HG03354 (cell line): ENCODE results near the gene PEAK1.

Experiments used
- ATAC-seq: cut with Tn5 transposase; IDR thresholded peaks from one replicate; pipeline ENCODE4 v1.9.1; 2021; ENCODE audit warnings: mild to moderate bottlenecking; ENCODE audit not compliant: unreplicated experiment, poor library complexity, severe bottlenecking

PEAK1 gene

GRCh38 chr15:77255385-77255784 lies 164.5 kb downstream of the PEAK1 start:
- no peak for ATAC-seq

GRCh38 chr15:77251662-77252061 lies 168.2 kb downstream of the PEAK1 start:
- ATAC-seq = no peak

GRCh38 chr15:77247116-77247515 lies 172.8 kb downstream of the PEAK1 start:
- ATAC-seq = no peak

GRCh38 chr15:77243716-77244401 lies 176.0 kb downstream of the PEAK1 start:
- no peak for ATAC-seq

GRCh38 chr15:77243135-77243534 lies 176.8 kb downstream of the PEAK1 start:
- ATAC-seq = no peak

GRCh38 chr15:77239882-77240608 lies 179.9 kb downstream of the PEAK1 start:
- ATAC-seq = no peak

GRCh38 chr15:77235566-77235965 lies 184.3 kb downstream of the PEAK1 start:
- ATAC-seq = no peak

- no peak for ATAC-seq
Measured at GRCh38 chr15:77228828-77229227, 191.1 kb downstream of the PEAK1 start.

- no peak for ATAC-seq
Measured at GRCh38 chr15:77226652-77227051, 193.3 kb downstream of the PEAK1 start.

- ATAC-seq = no peak
Measured at GRCh38 chr15:77225646-77226045, 194.3 kb downstream of the PEAK1 start.

- ATAC-seq = no peak
Measured at GRCh38 chr15:77225088-77225487, 194.8 kb downstream of the PEAK1 start.

GRCh38 chr15:77224352-77224751 lies 195.6 kb downstream of the PEAK1 start:
- no peak for ATAC-seq

- no peak for ATAC-seq
Measured at GRCh38 chr15:77221708-77222107, 198.2 kb downstream of the PEAK1 start.

- ATAC-seq = no peak
Measured at GRCh38 chr15:77221174-77221573, 198.7 kb downstream of the PEAK1 start.

- ATAC-seq = no peak
Measured at GRCh38 chr15:77219841-77220240, 200.1 kb downstream of the PEAK1 start.

GRCh38 chr15:77209221-77209620 lies 210.7 kb downstream of the PEAK1 start:
- no peak for ATAC-seq

- no peak for ATAC-seq
Measured at GRCh38 chr15:77208241-77208640, 211.7 kb downstream of the PEAK1 start.

GRCh38 chr15:77201665-77202064 lies 218.2 kb downstream of the PEAK1 start:
- ATAC-seq = no peak

- ATAC-seq = no peak
Measured at GRCh38 chr15:77196381-77196780, 223.5 kb downstream of the PEAK1 start.

GRCh38 chr15:77195586-77195985 lies 224.3 kb downstream of the PEAK1 start:
- ATAC-seq = no peak

- no peak for ATAC-seq
Measured at GRCh38 chr15:77192451-77192850, 227.5 kb downstream of the PEAK1 start.
